IMR-90 (cell line): ENCODE results near the gene ATF6B. TPM values are rescaled to one million over a fixed set of nuclear protein-coding genes. Genes with fewer than 3 reads are reported as not detected.

Experiments
- ATAC-seq: fragments of 200-7000 bp; cut with Tn5 transposase; 2 replicates; pipeline ENCODE4 v1.9.1; 2020; ENCODE audit warnings: low read depth, mild to moderate bottlenecking, moderate library complexity
- BruUV-seq: library from RNA; stranded (reverse); fragments of 400-500 nt; replicated peaks from 2 replicates; lab custom pipeline; 2021; lab: Mats Ljungman, UMichigan
- CTCF ChIA-PET: fragments of 300-600 bp; formaldehyde crosslinking; extraction: SDS; loops from one replicate; lab custom pipeline; 2021; ENCODE audit warnings: antibody characterized with exemption; lab: Yijun Ruan, JAX
- POLR2A ChIA-PET: fragments of 300-600 bp; sonication (Branson Sonifier 250); formaldehyde crosslinking; loops from one replicate; lab custom pipeline; 2022; ENCODE audit warnings: antibody characterized with exemption; ENCODE audit not compliant: unreplicated experiment; lab: Charles Lee
- DNase-seq: peaks from one replicate; pipeline ENCODE4 v3.0.0; 2013
- H2AFZ ChIP-seq: replicated peaks from 2 replicates; pipeline ENCODE3; 2013; ENCODE audit warnings: low read length, mild to moderate bottlenecking; ENCODE audit not compliant: poor library complexity
- H2AK5ac ChIP-seq: 2 replicates; pipeline ENCODE4 v1.6.1; 2013; ENCODE audit warnings: low read depth, low read length, inconsistent platforms
- H2AK9ac ChIP-seq: replicated peaks from 2 replicates; pipeline ENCODE3; 2013; ENCODE audit warnings: mild to moderate bottlenecking, low read depth, low read length, moderate library complexity; ENCODE audit not compliant: poor library complexity
- H2BK120ac ChIP-seq: 2 replicates; pipeline ENCODE4 v1.6.1; 2013; ENCODE audit warnings: low read depth, low read length, inconsistent platforms
- H2BK15ac ChIP-seq: 3 replicates; pipeline ENCODE4 v1.6.1; 2013; ENCODE audit warnings: low read depth, low read length, inconsistent platforms
- H2BK20ac ChIP-seq: 2 replicates; pipeline ENCODE4 v1.6.1; 2013; ENCODE audit warnings: low read depth, mild to moderate bottlenecking, inconsistent platforms, low read length, moderate library complexity
- H2BK5ac ChIP-seq: 2 replicates; pipeline ENCODE4 v1.6.1; 2013; ENCODE audit warnings: mild to moderate bottlenecking, low read depth, low read length, inconsistent platforms; ENCODE audit not compliant: poor library complexity, severe bottlenecking
- H3K14ac ChIP-seq: replicated peaks from 2 replicates; pipeline ENCODE4 v1.6.1; 2013; ENCODE audit warnings: low read depth, low read length, inconsistent platforms
- H3K18ac ChIP-seq: 2 replicates; pipeline ENCODE4 v1.6.1; 2013; ENCODE audit warnings: low read depth, low read length, control low read depth
- H3K23ac ChIP-seq: 2 replicates; pipeline ENCODE4 v1.6.1; 2013; ENCODE audit warnings: low read depth, low read length, inconsistent platforms
- H3K27ac ChIP-seq: 2 replicates; pipeline ENCODE4 v1.5.1; 2013; ENCODE audit warnings: mild to moderate bottlenecking, control low read depth, low read length; ENCODE audit not compliant: insufficient read depth
- H3K27me3 ChIP-seq: 2 replicates; pipeline ENCODE4 v1.6.1; 2013; ENCODE audit warnings: low read length; ENCODE audit not compliant: control insufficient read depth, insufficient read depth
- H3K36me3 ChIP-seq: 2 replicates; pipeline ENCODE4 v1.6.1; 2013; ENCODE audit warnings: low read length, mixed read lengths; ENCODE audit not compliant: control insufficient read depth, insufficient read depth
- H3K4ac ChIP-seq: 2 replicates; pipeline ENCODE4 v1.6.1; 2013; ENCODE audit warnings: low read depth, low read length, inconsistent platforms
- H3K4me1 ChIP-seq: 2 replicates; pipeline ENCODE4 v1.6.1; 2013; ENCODE audit warnings: low read length, mixed read lengths; ENCODE audit not compliant: control insufficient read depth, insufficient read depth
- H3K4me2 ChIP-seq: 2 replicates; pipeline ENCODE4 v1.6.1; 2013; ENCODE audit warnings: low read depth, mild to moderate bottlenecking, control low read depth, low read length, moderate library complexity
- H3K4me3 ChIP-seq: 2 replicates; pipeline ENCODE4 v1.5.1; 2013; ENCODE audit warnings: low read depth, mild to moderate bottlenecking, control low read depth, low read length, moderate library complexity; ENCODE audit not compliant: insufficient read depth
- H3K56ac ChIP-seq: 2 replicates; pipeline ENCODE4 v1.6.1; 2013; ENCODE audit warnings: low read length, inconsistent platforms; ENCODE audit not compliant: insufficient read depth; ENCODE audit errors: extremely low read depth
- H3K79me1 ChIP-seq, 2 experiments: 2 replicates each; pipeline ENCODE4 v1.6.1; 2013; ENCODE audit warnings: low read length in 2 of 2, inconsistent platforms in 1 of 2, low read depth in 1 of 2
- H3K9ac ChIP-seq: 2 replicates; pipeline ENCODE4 v1.6.1; 2013; ENCODE audit warnings: low read depth, low read length, control low read depth
- H3K9me1 ChIP-seq: 2 replicates; pipeline ENCODE4 v1.6.1; 2013; ENCODE audit warnings: low read length, inconsistent platforms; ENCODE audit not compliant: insufficient read depth
- H3K9me3 ChIP-seq: 2 replicates; pipeline ENCODE4 v1.6.1; 2013; ENCODE audit warnings: low read length; ENCODE audit not compliant: control insufficient read depth, insufficient read depth
- H4K20me1 ChIP-seq: 2 replicates; pipeline ENCODE4 v1.6.1; 2013; ENCODE audit warnings: low read length, inconsistent platforms; ENCODE audit not compliant: insufficient read depth
- H4K5ac ChIP-seq: 2 replicates; pipeline ENCODE4 v1.6.1; 2013; ENCODE audit warnings: mild to moderate bottlenecking, low read depth, low read length, control low read depth
- H4K8ac ChIP-seq, 2 experiments: 2 replicates each; pipeline ENCODE4 v1.6.1; 2013; ENCODE audit warnings: low read depth in 2 of 2, low read length in 2 of 2, control low read depth in 1 of 2, inconsistent platforms in 1 of 2
- H4K91ac ChIP-seq: 2 replicates; pipeline ENCODE4 v1.6.1; 2013; ENCODE audit warnings: low read depth, low read length, inconsistent platforms; ENCODE audit not compliant: insufficient read depth
- CHD1 ChIP-seq: IDR thresholded peaks from 2 replicates; pipeline ENCODE4 v1.6.1; 2012; ENCODE audit warnings: low read depth, low read length, improper control_type of control experiment
- ELK1 ChIP-seq: fragments of 150-350 bp; IDR thresholded peaks from 2 replicates; pipeline ENCODE4 v1.6.1; 2016; ENCODE audit warnings: low read depth, mild to moderate bottlenecking, low read length, moderate library complexity, borderline replicate concordance
- RCOR1 ChIP-seq: IDR thresholded peaks from 2 replicates; pipeline ENCODE4 v1.6.1; 2012; ENCODE audit warnings: mild to moderate bottlenecking, low read length, improper control_type of control experiment; ENCODE audit not compliant: insufficient replicate concordance
- USF2 ChIP-seq: fragments of 150-350 bp; IDR thresholded peaks from 2 replicates; pipeline ENCODE4 v1.6.1; 2017; ENCODE audit warnings: mild to moderate bottlenecking, antibody characterized with exemption, low read length, low read depth
- WGBS, 2 experiments: methylation state at CpG; one replicate each; pipeline versions ENCODE4 v1.1.5 to v1.1.7; 2013; ENCODE audit warnings: missing lambda C conversion rate in 2 of 2; ENCODE audit not compliant: insufficient read length in 1 of 2; ENCODE audit errors: extremely low coverage in 2 of 2; 5-methylcytosine and 5-hydroxymethylcytosine counted together
- dilution Hi-C: fragments of 300-500 bp; cut with HindIII; formaldehyde crosslinking; loops from one replicate; pipeline ENCODE4 v1.14.3; 2018; ENCODE audit warnings: low sequenced_read_pairs; ENCODE audit not compliant: unreplicated experiment
- in situ Hi-C: fragments of 300-500 bp; cut with MboI; formaldehyde crosslinking; loops from 3 replicates; pipeline ENCODE4 v1.14.3; 2019; ENCODE audit warnings: low sequenced_read_pairs, inconsistent platforms, mixed read lengths
- intact Hi-C: fragments of 100-400 bp; cut with micrococcal nuclease; formaldehyde crosslinking; loops from 2 replicates; pipeline ENCODE4 v1.10.0; 2022
- polyA plus RNA-seq, 3 experiments: library from polyadenylated mRNA; depleted of rRNA; stranded (reverse); fragments of >200 nt; gene quantifications; 2 replicates each; pipeline ENCODE4 v1.2.3, GENCODE V29; 2012; ENCODE audit warnings: low replicate concordance in 1 of 3
- total RNA-seq: library from RNA; depleted of rRNA; stranded (reverse); fragments of >200 nt; gene quantifications from 2 replicates; pipeline ENCODE4 v1.2.3, GENCODE V29; 2012

ATF6B gene
- total and polyA plus RNA-seq, 2 of the 4 experiments (the other 2 are of a cell fraction), result 7.9 to 69.6 TPM

- Histone ChIP-seq H2BK5ac (no peak overlapping the region), H2BK15ac (no peak overlapping the region), H3K23ac (no peak overlapping the region), H2AK9ac (no peak overlapping the region), H3K27ac (no peak overlapping the region), H4K20me1 (no peaks in the 10 kb centered on the region), H4K5ac (no peak overlapping the region), H3K27me3 (no peaks in the 10 kb centered on the region), H3K14ac (no peak overlapping the region), H2BK20ac (no peak overlapping the region), H3K4ac (no peak overlapping the region), H3K4me3 (no peak overlapping the region), H3K9ac (no peak overlapping the region), H3K56ac (no peak overlapping the region), H3K18ac (no peak overlapping the region), H3K9me3 (no peaks in the 10 kb centered on the region), H4K91ac (no peak overlapping the region), H4K8ac (no peak overlapping the region), H3K79me1 (peaks cover 28 to 57% of the 10 kb centered on the region in 2 experiments; a peak in 3 of 4 replicates), H2AK5ac (no peak overlapping the region), H3K4me2 (no peak overlapping the region), H2BK120ac (no peak overlapping the region), H3K4me1 (peaks cover 4% of the 10 kb centered on the region), H3K36me3 (peaks cover 46% of the 10 kb centered on the region), H3K9me1 (peaks cover 31% of the 10 kb centered on the region), H2AFZ (no peak overlapping the region)
- ChIA-PET POLR2A (no interaction called here), CTCF (no interaction called here)
- ATAC-seq, result no peak
- 100% methylated on average over 3 of the region's 6 CpGs; no CpG with 5 or more reads in 1 of the 2 experiments for WGBS, 2 experiments
- in situ Hi-C loops, result loop anchor here (10.0 kb wide), 1 partner anchor 196 kb away; the partner anchor contains the start of gene DXO
- intact Hi-C loops, result no loop called here
- no TSS peak for BruUV-seq
- TF ChIP-seq ELK1 (no peak), CHD1 (no peak), USF2 (no peak), RCOR1 (no peak)
- DNase-seq, result no peak
- dilution Hi-C loops, result no loop called here
Observed at GRCh38 chr6:32171234-32171633, 43.2 kb upstream of the ATF6B start.
